Fibroblast of the conjunctiva (primary cell): ENCODE data around the gene PHF21B.
"Not testable (repeated sequence)": the region's sequence is repeated elsewhere in the genome, so short reads cannot be mapped to it uniquely, and the experiment has no call there.

Experiments used
- DNase-seq: peaks from one replicate; pipeline ENCODE4 v3.0.0-alpha.2; 2010; ENCODE audit warnings: low read depth

Gene PHF21B

GRCh38 chr22:44871782-44872181 is 138.0 kb downstream of the PHF21B start:
- no peak for DNase-seq

- DNase-seq, result no peak
Observed at GRCh38 chr22:44870021-44870420, 139.8 kb downstream of the PHF21B start.

GRCh38 chr22:44869196-44869595 is 140.6 kb downstream of the PHF21B start:
- DNase-seq, result no peak

GRCh38 chr22:44865193-44866057 is 144.4 kb downstream of the PHF21B start:
- no peak for DNase-seq

GRCh38 chr22:44862981-44863860 is 146.6 kb downstream of the PHF21B start:
- no peak for DNase-seq

GRCh38 chr22:44862281-44862680 is 147.5 kb downstream of the PHF21B start:
- no peak for DNase-seq

GRCh38 chr22:44861245-44861644 is 148.6 kb downstream of the PHF21B start:
- no peak for DNase-seq

GRCh38 chr22:44860311-44860710 is 149.5 kb downstream of the PHF21B start:
- no peak for DNase-seq

GRCh38 chr22:44859641-44860040 is 150.2 kb downstream of the PHF21B start:
- DNase-seq, result no peak

- not testable (repeated sequence) for DNase-seq
Observed at GRCh38 chr22:44858819-44859218, 151.0 kb downstream of the PHF21B start.

- DNase-seq, result no peak
Observed at GRCh38 chr22:44855855-44856254, 153.9 kb downstream of the PHF21B start.

GRCh38 chr22:44854641-44855040 is 155.2 kb downstream of the PHF21B start:
- not testable (repeated sequence) for DNase-seq

GRCh38 chr22:44850946-44851345 is 158.9 kb downstream of the PHF21B start:
- no peak for DNase-seq

GRCh38 chr22:44848791-44849420 is 160.9 kb downstream of the PHF21B start:
- DNase-seq, result no peak

- DNase-seq, result no peak
Observed at GRCh38 chr22:44848296-44848741, 161.5 kb downstream of the PHF21B start.

- DNase-seq, result no peak
Observed at GRCh38 chr22:44847892-44848291, 161.9 kb downstream of the PHF21B start.

GRCh38 chr22:44847380-44847779 is 162.4 kb downstream of the PHF21B start:
- no peak for DNase-seq

- no peak for DNase-seq
Observed at GRCh38 chr22:44846726-44847275, 163.0 kb downstream of the PHF21B start.

- no peak for DNase-seq
Observed at GRCh38 chr22:44845796-44846720, 163.7 kb downstream of the PHF21B start.

- DNase-seq, result no peak
Observed at GRCh38 chr22:44845191-44845590, 164.6 kb downstream of the PHF21B start.

GRCh38 chr22:44842417-44842816 is 167.4 kb downstream of the PHF21B start:
- no peak for DNase-seq
